ENCODE measurements around the gene PLXND1.

The PLXND1 gene

GRCh38 chr3:129629011-129629410 lies 22.5 kb upstream of the PLXND1 start:
- no peak for DNase-seq (ENCODE audit: low read depth in 2 of 3, low spot score in 2 of 3)

- no peak for DNase-seq (ENCODE audit: low read depth in 2 of 3, low spot score in 2 of 3)
Observed at GRCh38 chr3:129628169-129628522, 21.7 kb upstream of the PLXND1 start.

GRCh38 chr3:129627350-129628168 lies 21.1 kb upstream of the PLXND1 start:
- peak in 1 of 3 experiments; percentile 36 for DNase-seq (ENCODE audit: low read depth in 2 of 3, low spot score in 2 of 3)

- DNase-seq (ENCODE audit: low read depth in 2 of 3, low spot score in 2 of 3) = peak; percentile 49 to 66 (median 62)
Observed at GRCh38 chr3:129626744-129627349, 20.4 kb upstream of the PLXND1 start.

GRCh38 chr3:129625072-129625874 lies 18.8 kb upstream of the PLXND1 start:
- DNase-seq (ENCODE audit: low read depth in 2 of 3, low spot score in 2 of 3) = no peak

- DNase-seq (ENCODE audit: low read depth in 2 of 3, low spot score in 2 of 3) = no peak
Observed at GRCh38 chr3:129624347-129625071, 18.0 kb upstream of the PLXND1 start.

- DNase-seq (ENCODE audit: low read depth in 2 of 3, low spot score in 2 of 3) = no peak
Observed at GRCh38 chr3:129623447-129624118, 17.1 kb upstream of the PLXND1 start.

- no peak for DNase-seq (ENCODE audit: low read depth in 2 of 3, low spot score in 2 of 3)
Observed at GRCh38 chr3:129622933-129623332, 16.5 kb upstream of the PLXND1 start.

- no peak for DNase-seq (ENCODE audit: low read depth in 2 of 3, low spot score in 2 of 3)
Observed at GRCh38 chr3:129622226-129622874, 15.9 kb upstream of the PLXND1 start.

- no peak for DNase-seq (ENCODE audit: low read depth in 2 of 3, low spot score in 2 of 3)
Observed at GRCh38 chr3:129621626-129622225, 15.2 kb upstream of the PLXND1 start.

- DNase-seq (ENCODE audit: low read depth in 2 of 3, low spot score in 2 of 3) = no peak
Observed at GRCh38 chr3:129620828-129621559, 14.5 kb upstream of the PLXND1 start.

GRCh38 chr3:129619726-129620162 lies 13.3 kb upstream of the PLXND1 start:
- DNase-seq (ENCODE audit: low read depth in 2 of 3, low spot score in 2 of 3) = no peak

- no peak for DNase-seq (ENCODE audit: low read depth in 2 of 3, low spot score in 2 of 3)
Observed at GRCh38 chr3:129618901-129619671, 12.6 kb upstream of the PLXND1 start.

GRCh38 chr3:129618186-129618820 lies 11.8 kb upstream of the PLXND1 start:
- no peak for DNase-seq (ENCODE audit: low read depth in 2 of 3, low spot score in 2 of 3)

- DNase-seq (ENCODE audit: low read depth in 2 of 3, low spot score in 2 of 3) = no peak
Observed at GRCh38 chr3:129617381-129618185, 11.1 kb upstream of the PLXND1 start.

- no peak for DNase-seq (ENCODE audit: low read depth in 2 of 3, low spot score in 2 of 3)
Observed at GRCh38 chr3:129616713-129617112, 10.2 kb upstream of the PLXND1 start.

GRCh38 chr3:129616291-129616690 lies 9.8 kb upstream of the PLXND1 start:
- no peak for DNase-seq (ENCODE audit: low read depth in 2 of 3, low spot score in 2 of 3)
